Neural crest cell (in vitro differentiated cells): ENCODE results near the gene ACVR1. TPM values are rescaled to one million over a fixed set of nuclear protein-coding genes. Genes with fewer than 3 reads are reported as not detected.
"Not testable (repeated sequence)": the region's sequence is repeated elsewhere in the genome, so short reads cannot be mapped to it uniquely, and the experiment has no call there.

Experiments used
- DNase-seq: peaks from one replicate; pipeline ENCODE4 v3.0.0; 2021; ENCODE audit warnings: low read depth, mixed read lengths, low spot score
- H3K27ac Mint-ChIP-seq: one replicate; pipeline ENCODE4 v1.8.0; 2021; ENCODE audit warnings: mild to moderate bottlenecking, mixed read lengths; ENCODE audit not compliant: unreplicated experiment
- H3K27me3 Mint-ChIP-seq: 2 replicates; pipeline ENCODE4 v1.8.0; 2021; ENCODE audit warnings: low read depth, mild to moderate bottlenecking, mixed read lengths
- H3K36me3 Mint-ChIP-seq: 2 replicates; pipeline ENCODE4 v1.8.0; 2021; ENCODE audit warnings: low read depth, mild to moderate bottlenecking, mixed read lengths
- H3K4me1 Mint-ChIP-seq: 2 replicates; pipeline ENCODE4 v1.8.0; 2021; ENCODE audit warnings: mixed read lengths
- H3K4me3 Mint-ChIP-seq: one replicate; pipeline ENCODE4 v1.8.0; 2021; ENCODE audit warnings: mild to moderate bottlenecking, mixed read lengths
- H3K9me3 Mint-ChIP-seq: 2 replicates; pipeline ENCODE4 v1.8.0; 2021; ENCODE audit warnings: mixed read lengths
- total RNA-seq: library from RNA; stranded (reverse); gene quantifications from 2 replicates; pipeline ENCODE4 v1.2.1, GENCODE V29; 2021
- TF ChIP-seq, protein P1 (sequence below): fragments of 200-600 bp; sonication (generic); conservative IDR thresholded peaks from 2 replicates; pipeline ENCODE4 v1.5.0; 2021; ENCODE audit warnings: antibody characterized with exemption, mild to moderate bottlenecking

The ACVR1 gene
- total RNA-seq, 1 donor from 2014 or later: 12.5 TPM

DNA sequence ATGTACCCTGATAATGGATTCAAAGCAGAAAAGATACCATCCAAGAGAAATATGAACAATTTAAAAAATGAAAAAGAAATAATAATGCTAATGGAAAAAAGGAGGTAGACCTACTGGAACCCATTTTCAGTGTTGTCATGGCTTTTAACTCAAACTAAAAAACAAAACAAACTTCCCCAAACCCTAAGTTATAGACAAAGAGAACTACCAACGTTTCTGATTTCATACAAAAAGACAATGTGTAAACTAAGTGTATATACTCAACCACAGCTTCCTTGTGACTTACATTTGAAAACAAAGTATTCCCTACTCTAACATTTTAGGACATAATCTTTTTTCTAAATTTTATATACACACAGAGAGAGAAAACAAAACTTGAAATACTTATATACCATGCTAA, 45.9 kb downstream of the ACVR1 start:
- peaks cover 3% of the 10 kb centered on the region for H3K9me3 Mint-ChIP-seq
- H3K27me3 Mint-ChIP-seq: no peaks in the 10 kb centered on the region
- no peak overlapping the region for H3K27ac Mint-ChIP-seq
- H3K4me1 Mint-ChIP-seq: no peaks in the 10 kb centered on the region
- DNase-seq: no peak
- TF ChIP-seq, protein P1, sequence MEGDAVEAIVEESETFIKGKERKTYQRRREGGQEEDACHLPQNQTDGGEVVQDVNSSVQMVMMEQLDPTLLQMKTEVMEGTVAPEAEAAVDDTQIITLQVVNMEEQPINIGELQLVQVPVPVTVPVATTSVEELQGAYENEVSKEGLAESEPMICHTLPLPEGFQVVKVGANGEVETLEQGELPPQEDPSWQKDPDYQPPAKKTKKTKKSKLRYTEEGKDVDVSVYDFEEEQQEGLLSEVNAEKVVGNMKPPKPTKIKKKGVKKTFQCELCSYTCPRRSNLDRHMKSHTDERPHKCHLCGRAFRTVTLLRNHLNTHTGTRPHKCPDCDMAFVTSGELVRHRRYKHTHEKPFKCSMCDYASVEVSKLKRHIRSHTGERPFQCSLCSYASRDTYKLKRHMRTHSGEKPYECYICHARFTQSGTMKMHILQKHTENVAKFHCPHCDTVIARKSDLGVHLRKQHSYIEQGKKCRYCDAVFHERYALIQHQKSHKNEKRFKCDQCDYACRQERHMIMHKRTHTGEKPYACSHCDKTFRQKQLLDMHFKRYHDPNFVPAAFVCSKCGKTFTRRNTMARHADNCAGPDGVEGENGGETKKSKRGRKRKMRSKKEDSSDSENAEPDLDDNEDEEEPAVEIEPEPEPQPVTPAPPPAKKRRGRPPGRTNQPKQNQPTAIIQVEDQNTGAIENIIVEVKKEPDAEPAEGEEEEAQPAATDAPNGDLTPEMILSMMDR: no peak
- H3K36me3 Mint-ChIP-seq: no peaks in the 10 kb centered on the region
- H3K4me3 Mint-ChIP-seq: no peak overlapping the region

DNA sequence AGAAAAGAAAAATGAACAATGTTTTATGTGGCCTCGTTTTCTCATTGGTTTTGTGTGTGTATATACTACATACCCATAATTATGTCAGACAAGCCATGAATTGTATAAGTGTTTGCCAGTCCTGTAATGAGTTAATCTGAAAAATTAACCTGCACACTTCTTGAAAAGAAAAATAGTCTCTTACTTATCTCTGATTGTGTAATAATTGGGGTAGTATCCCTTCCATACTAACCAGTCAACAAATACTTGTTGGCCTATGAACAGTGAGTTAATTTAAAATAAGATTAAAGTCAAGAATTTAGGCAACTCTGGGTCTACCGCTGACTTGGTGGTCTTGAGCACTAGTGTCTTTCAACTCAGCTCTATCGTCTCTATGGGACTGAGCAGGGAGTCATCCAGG, 48.8 kb downstream of the ACVR1 start:
- Mint-ChIP-seq H3K4me3 (no peak overlapping the region), H3K27me3 (no peaks in the 10 kb centered on the region), H3K36me3 (no peaks in the 10 kb centered on the region), H3K9me3 (peaks cover 3% of the 10 kb centered on the region), H3K4me1 (no peaks in the 10 kb centered on the region), H3K27ac (no peak overlapping the region)
- no peak for DNase-seq
- TF ChIP-seq, protein P1: no peak

- H3K4me3 Mint-ChIP-seq, H3K9me3 Mint-ChIP-seq, H3K27ac Mint-ChIP-seq, H3K36me3 Mint-ChIP-seq, H3K4me1 Mint-ChIP-seq, DNase-seq, H3K27me3 Mint-ChIP-seq: not testable (repeated sequence)
Observed at GRCh38 chr2:157826644-157827043, 49.5 kb downstream of the ACVR1 start.

- no peak for DNase-seq
- Mint-ChIP-seq H3K27ac (peak overlapping the region; percentile 65), H3K4me1 (no peaks in the 10 kb centered on the region), H3K4me3 (no peak overlapping the region), H3K27me3 (no peaks in the 10 kb centered on the region), H3K36me3 (no peaks in the 10 kb centered on the region), H3K9me3 (peaks cover 3% of the 10 kb centered on the region)
- TF ChIP-seq, protein P1: no peak
Observed at GRCh38 chr2:157825885-157826284, 50.2 kb downstream of the ACVR1 start.

- Mint-ChIP-seq H3K4me3 (no peak overlapping the region), H3K27me3 (no peaks in the 10 kb centered on the region), H3K4me1 (no peaks in the 10 kb centered on the region), H3K36me3 (peaks cover 4% of the 10 kb centered on the region), H3K9me3 (no peaks in the 10 kb centered on the region), H3K27ac (no peak overlapping the region)
- no peak for DNase-seq
- TF ChIP-seq, protein P1: no peak
Observed at GRCh38 chr2:157822993-157823392, 53.1 kb downstream of the ACVR1 start.

DNA sequence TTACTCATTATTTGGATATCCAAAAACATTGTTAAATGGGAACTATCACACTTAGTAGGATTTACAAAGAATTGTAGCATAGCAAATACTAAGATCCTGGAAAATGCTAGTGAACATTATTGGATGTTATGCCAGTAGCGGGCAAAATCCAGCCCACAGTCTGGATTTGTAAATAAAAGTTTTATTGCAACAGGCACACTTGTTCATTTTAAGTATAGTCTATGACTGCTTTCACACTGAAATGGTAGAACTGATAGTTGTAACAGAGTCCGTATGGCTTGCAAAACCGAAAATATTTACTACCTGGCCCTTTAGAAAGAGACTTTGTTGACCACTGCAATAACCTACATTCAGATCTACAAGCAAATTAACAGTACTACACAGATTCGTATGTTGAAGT, 53.6 kb downstream of the ACVR1 start:
- DNase-seq: no peak
- H3K27ac Mint-ChIP-seq: no peak overlapping the region
- peaks cover 4% of the 10 kb centered on the region for H3K36me3 Mint-ChIP-seq
- no peaks in the 10 kb centered on the region for H3K9me3 Mint-ChIP-seq
- no peaks in the 10 kb centered on the region for H3K4me1 Mint-ChIP-seq
- TF ChIP-seq, protein P1: no peak
- no peak overlapping the region for H3K4me3 Mint-ChIP-seq
- no peaks in the 10 kb centered on the region for H3K27me3 Mint-ChIP-seq
